ENCODE data around the gene MEGF11.

Gene MEGF11

GRCh38 chr15:66290518-66290917, 37.0 kb upstream of the MEGF11 start:
- Histone ChIP-seq H3K9ac (ENCODE audit: low read depth, low read length, poor library complexity, severe bottlenecking) (no peak overlapping the region), H3K9me3 (ENCODE audit: insufficient read depth, low read depth, low read length) (no peaks in the 10 kb centered on the region), H3K4me3 (ENCODE audit: low read length, poor library complexity, severe bottlenecking) (no peak overlapping the region), H3K9me2 (replicated peaks; ENCODE audit: low read depth, low read length) (no peaks in the 10 kb centered on the region), H3K4me2 (ENCODE audit: low read depth, low read length, poor library complexity, severe bottlenecking) (no peak overlapping the region), H3K27me3 (ENCODE audit: insufficient read depth, low read length, poor library complexity, severe bottlenecking) (no peaks in the 10 kb centered on the region), H4K20me1 (ENCODE audit: insufficient read depth, low read length, poor library complexity, severe bottlenecking) (peaks cover 13% of the 10 kb centered on the region), H2AFZ (ENCODE audit: low read length) (no peak overlapping the region), H3F3A (ENCODE audit: low read depth) (peaks cover 5% of the 10 kb centered on the region; the same call in 1 of the 2 replicates), H3K4me1 (ENCODE audit: insufficient read depth, low read length, poor library complexity, severe bottlenecking) (peaks cover 37% of the 10 kb centered on the region), H3K79me2 (ENCODE audit: insufficient read depth, low read length) (peaks cover 31% of the 10 kb centered on the region), H3K36me3 (ENCODE audit: insufficient read depth, low read length) (no peaks in the 10 kb centered on the region)
- TF ChIP-seq EZH2phosphoT487 (IDR thresholded peaks at IDR 0.05; ENCODE audit: borderline replicate concordance) = no peak
- TF ChIP-seq, protein P1, sequence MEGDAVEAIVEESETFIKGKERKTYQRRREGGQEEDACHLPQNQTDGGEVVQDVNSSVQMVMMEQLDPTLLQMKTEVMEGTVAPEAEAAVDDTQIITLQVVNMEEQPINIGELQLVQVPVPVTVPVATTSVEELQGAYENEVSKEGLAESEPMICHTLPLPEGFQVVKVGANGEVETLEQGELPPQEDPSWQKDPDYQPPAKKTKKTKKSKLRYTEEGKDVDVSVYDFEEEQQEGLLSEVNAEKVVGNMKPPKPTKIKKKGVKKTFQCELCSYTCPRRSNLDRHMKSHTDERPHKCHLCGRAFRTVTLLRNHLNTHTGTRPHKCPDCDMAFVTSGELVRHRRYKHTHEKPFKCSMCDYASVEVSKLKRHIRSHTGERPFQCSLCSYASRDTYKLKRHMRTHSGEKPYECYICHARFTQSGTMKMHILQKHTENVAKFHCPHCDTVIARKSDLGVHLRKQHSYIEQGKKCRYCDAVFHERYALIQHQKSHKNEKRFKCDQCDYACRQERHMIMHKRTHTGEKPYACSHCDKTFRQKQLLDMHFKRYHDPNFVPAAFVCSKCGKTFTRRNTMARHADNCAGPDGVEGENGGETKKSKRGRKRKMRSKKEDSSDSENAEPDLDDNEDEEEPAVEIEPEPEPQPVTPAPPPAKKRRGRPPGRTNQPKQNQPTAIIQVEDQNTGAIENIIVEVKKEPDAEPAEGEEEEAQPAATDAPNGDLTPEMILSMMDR (conservative IDR thresholded peaks at IDR 0.05; ENCODE audit: low read length) = no peak

GRCh38 chr15:66290007-66290406, 36.5 kb upstream of the MEGF11 start:
- Histone ChIP-seq H3K4me2 (ENCODE audit: low read depth, low read length, poor library complexity, severe bottlenecking) (no peak overlapping the region), H2AFZ (ENCODE audit: low read length) (no peak overlapping the region), H3K4me1 (ENCODE audit: insufficient read depth, low read length, poor library complexity, severe bottlenecking) (peaks cover 32% of the 10 kb centered on the region), H3F3A (ENCODE audit: low read depth) (peaks cover 5% of the 10 kb centered on the region; the same call in 1 of the 2 replicates), H3K36me3 (ENCODE audit: insufficient read depth, low read length) (no peaks in the 10 kb centered on the region), H3K9me2 (replicated peaks; ENCODE audit: low read depth, low read length) (no peaks in the 10 kb centered on the region), H3K79me2 (ENCODE audit: insufficient read depth, low read length) (peaks cover 26% of the 10 kb centered on the region), H3K9me3 (ENCODE audit: insufficient read depth, low read depth, low read length) (no peaks in the 10 kb centered on the region), H3K9ac (ENCODE audit: low read depth, low read length, poor library complexity, severe bottlenecking) (no peak overlapping the region), H3K27me3 (ENCODE audit: insufficient read depth, low read length, poor library complexity, severe bottlenecking) (no peaks in the 10 kb centered on the region), H4K20me1 (ENCODE audit: insufficient read depth, low read length, poor library complexity, severe bottlenecking) (peaks cover 7% of the 10 kb centered on the region), H3K4me3 (ENCODE audit: low read length, poor library complexity, severe bottlenecking) (no peak overlapping the region)
- no peak for TF ChIP-seq EZH2phosphoT487 (IDR thresholded peaks at IDR 0.05; ENCODE audit: borderline replicate concordance)
- TF ChIP-seq, protein P1 (conservative IDR thresholded peaks at IDR 0.05; ENCODE audit: low read length) = no peak

DNA sequence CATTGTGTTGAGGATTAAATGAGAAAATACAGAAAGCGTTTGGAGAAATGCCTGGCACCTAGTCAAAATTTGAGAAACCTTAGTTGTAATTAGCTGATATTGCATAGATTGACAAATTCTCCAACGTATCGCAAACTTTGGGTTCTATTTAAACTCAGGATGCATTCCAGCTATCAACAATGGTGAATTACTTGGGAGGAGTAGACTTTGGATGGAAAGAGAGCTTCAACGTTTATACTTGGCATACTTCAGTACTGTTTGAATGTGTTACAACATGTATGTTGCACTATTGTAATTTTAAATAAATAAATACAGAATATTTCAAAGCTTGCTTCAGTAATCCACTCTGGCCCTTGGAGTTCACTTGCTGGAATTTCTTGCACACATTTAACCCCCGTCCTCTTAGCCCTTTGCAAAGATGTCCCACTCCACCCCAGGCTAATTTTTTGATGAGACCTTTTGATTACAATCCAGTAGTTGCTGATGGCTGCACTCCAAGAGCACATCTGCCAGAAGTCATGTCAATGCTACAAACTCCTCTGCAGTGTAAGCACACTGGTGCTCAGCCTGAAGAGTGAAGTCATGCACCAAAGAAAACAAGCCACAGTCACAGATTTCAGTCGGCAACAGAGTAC, 35.1 kb upstream of the MEGF11 start:
- no peaks in the 10 kb centered on the region for H3K9me3 ChIP-seq (ENCODE audit: insufficient read depth, low read depth, low read length)
- no peak overlapping the region for H3K4me2 ChIP-seq (ENCODE audit: low read depth, low read length, poor library complexity, severe bottlenecking)
- H3K9me2 ChIP-seq (replicated peaks; ENCODE audit: low read depth, low read length) = no peaks in the 10 kb centered on the region
- H4K20me1 ChIP-seq (ENCODE audit: insufficient read depth, low read length, poor library complexity, severe bottlenecking) = no peaks in the 10 kb centered on the region
- H3K9ac ChIP-seq (ENCODE audit: low read depth, low read length, poor library complexity, severe bottlenecking) = no peak overlapping the region
- H3K27me3 ChIP-seq (ENCODE audit: insufficient read depth, low read length, poor library complexity, severe bottlenecking) = no peaks in the 10 kb centered on the region
- H2AFZ ChIP-seq (ENCODE audit: low read length) = no peak overlapping the region
- H3F3A ChIP-seq (ENCODE audit: low read depth) = no peaks in the 10 kb centered on the region
- peaks cover 22% of the 10 kb centered on the region for H3K4me1 ChIP-seq (ENCODE audit: insufficient read depth, low read length, poor library complexity, severe bottlenecking)
- no peak overlapping the region for H3K4me3 ChIP-seq (ENCODE audit: low read length, poor library complexity, severe bottlenecking)
- H3K79me2 ChIP-seq (ENCODE audit: insufficient read depth, low read length) = peaks cover 15% of the 10 kb centered on the region
- H3K36me3 ChIP-seq (ENCODE audit: insufficient read depth, low read length) = no peaks in the 10 kb centered on the region
- TF ChIP-seq, protein P1 (conservative IDR thresholded peaks at IDR 0.05; ENCODE audit: low read length) = no peak
- no peak for TF ChIP-seq EZH2phosphoT487 (IDR thresholded peaks at IDR 0.05; ENCODE audit: borderline replicate concordance)
